OCI-LY1 (cell line): ENCODE measurements around the gene SLC15A5.

ENCODE experiments used
- H2AFZ ChIP-seq: fragments of 200-600 bp; sonication (generic), shearing (Covaris generic); 2 replicates; pipeline ENCODE4 v1.6.0; 2014; ENCODE audit warnings: antibody characterized with exemption, mild to moderate bottlenecking, low read length
- H3F3A ChIP-seq: fragments of 200-600 bp; sonication (generic), shearing (Covaris generic); 2 replicates; pipeline ENCODE4 v1.6.0; 2014; ENCODE audit warnings: mild to moderate bottlenecking, antibody characterized with exemption, low read length, moderate library complexity; ENCODE audit not compliant: insufficient read depth
- H3K27ac ChIP-seq: fragments of 200-600 bp; sonication (generic); 2 replicates; pipeline ENCODE4 v1.5.1; 2014; ENCODE audit warnings: low read length, mixed run types, mild to moderate bottlenecking, low read depth; ENCODE audit not compliant: poor library complexity, severe bottlenecking
- H3K27me3 ChIP-seq: fragments of 200-600 bp; sonication (generic); 2 replicates; pipeline ENCODE4 v1.6.0; 2014; ENCODE audit warnings: antibody characterized with exemption, mild to moderate bottlenecking, low read length, moderate library complexity; ENCODE audit not compliant: insufficient read depth
- H3K36me3 ChIP-seq: fragments of 200-600 bp; sonication (generic); 2 replicates; pipeline ENCODE4 v1.6.1; 2014; ENCODE audit warnings: mild to moderate bottlenecking, antibody characterized with exemption, low read length, moderate library complexity, mixed read lengths; ENCODE audit not compliant: insufficient read depth
- H3K4me1 ChIP-seq: fragments of 200-600 bp; sonication (generic); 2 replicates; pipeline ENCODE4 v1.5.1; 2014; ENCODE audit warnings: mild to moderate bottlenecking, low read length, moderate library complexity; ENCODE audit not compliant: insufficient read depth, severe bottlenecking
- H3K4me2 ChIP-seq: fragments of 200-600 bp; sonication (generic), shearing (Covaris generic); 2 replicates; pipeline ENCODE4 v1.6.1; 2014; ENCODE audit warnings: low read length
- H3K4me3 ChIP-seq: fragments of 200-600 bp; sonication (generic); 2 replicates; pipeline ENCODE4 v1.5.1; 2014; ENCODE audit warnings: low read length, low read depth, mild to moderate bottlenecking, mixed read lengths; ENCODE audit not compliant: poor library complexity, severe bottlenecking
- H3K79me2 ChIP-seq: fragments of 200-600 bp; shearing (Covaris generic); 2 replicates; pipeline ENCODE4 v1.6.1; 2016; ENCODE audit warnings: mixed run types, low read length, mixed read lengths; ENCODE audit not compliant: insufficient read depth
- H3K9ac ChIP-seq: fragments of 200-600 bp; sonication (generic), shearing (Covaris generic); 2 replicates; pipeline ENCODE4 v1.6.1; 2014; ENCODE audit warnings: mild to moderate bottlenecking, low read length, mixed read lengths
- H3K9me2 ChIP-seq: fragments of 200-600 bp; sonication (generic), shearing (Covaris generic); 2 replicates; pipeline ENCODE4 v1.6.1; 2014; ENCODE audit warnings: low read depth, mild to moderate bottlenecking, low read length, mixed read lengths
- H3K9me3 ChIP-seq: fragments of 200-600 bp; shearing (Covaris generic); 2 replicates; pipeline ENCODE4 v1.6.1; 2014; ENCODE audit warnings: low read length, mixed read lengths
- H4K20me1 ChIP-seq: fragments of 200-600 bp; sonication (generic), shearing (Covaris generic); 2 replicates; pipeline ENCODE4 v1.6.0; 2016; ENCODE audit warnings: mild to moderate bottlenecking, low read length; ENCODE audit not compliant: insufficient read depth
- CTCF ChIP-seq: fragments of 200-600 bp; sonication (generic), shearing (Covaris generic); IDR thresholded peaks from 2 replicates; pipeline ENCODE4 v1.5.1; 2017; ENCODE audit warnings: mild to moderate bottlenecking, antibody characterized with exemption, low read length, moderate library complexity, mixed read lengths
- EZH2 ChIP-seq: fragments of 200-600 bp; sonication (generic), shearing (Covaris generic); IDR thresholded peaks from 2 replicates; pipeline ENCODE4 v1.8.0; 2017; ENCODE audit warnings: borderline replicate concordance, mixed run types, mild to moderate bottlenecking, antibody characterized with exemption, low read length, moderate library complexity, mixed read lengths

The SLC15A5 gene

DNA sequence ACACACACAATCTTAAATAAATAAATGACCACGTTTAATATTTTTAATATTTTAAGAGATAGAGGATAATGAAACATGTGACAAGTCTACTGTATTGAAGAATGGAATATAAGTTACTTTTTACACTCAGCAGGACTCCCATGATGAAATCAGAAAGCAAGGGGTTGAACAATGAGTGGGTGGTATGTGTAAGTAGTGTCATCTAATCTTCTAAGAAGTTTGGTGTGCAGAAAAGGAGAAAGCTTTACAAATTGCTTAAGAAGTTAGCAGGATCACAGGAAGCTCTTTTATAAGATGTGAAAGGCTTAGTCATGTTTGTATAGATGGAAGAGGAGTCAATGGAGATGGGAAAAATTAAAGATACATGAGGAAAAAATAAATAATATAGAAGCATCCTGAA, 47.8 kb downstream of the SLC15A5 start:
- no peaks in the 10 kb centered on the region for H3K4me1 ChIP-seq
- H3K4me2 ChIP-seq: no peak overlapping the region
- H3K27me3 ChIP-seq: no peaks in the 10 kb centered on the region
- H3K9ac ChIP-seq: no peak overlapping the region
- TF ChIP-seq EZH2 (no peak), CTCF (no peak)
- no peak overlapping the region for H3K4me3 ChIP-seq
- no peaks in the 10 kb centered on the region for H3K9me2 ChIP-seq
- no peak overlapping the region for H3K27ac ChIP-seq
- no peaks in the 10 kb centered on the region for H4K20me1 ChIP-seq
- H3K9me3 ChIP-seq: no peaks in the 10 kb centered on the region
- H3F3A ChIP-seq: no peaks in the 10 kb centered on the region
- H3K36me3 ChIP-seq: no peaks in the 10 kb centered on the region
- H3K79me2 ChIP-seq: no peaks in the 10 kb centered on the region
- H2AFZ ChIP-seq: no peak overlapping the region

GRCh38 chr12:16228067-16228466, 49.4 kb downstream of the SLC15A5 start:
- Histone ChIP-seq H3K9ac (no peak overlapping the region), H3K4me2 (no peak overlapping the region), H4K20me1 (no peaks in the 10 kb centered on the region), H3F3A (no peaks in the 10 kb centered on the region), H3K27ac (no peak overlapping the region), H3K36me3 (no peaks in the 10 kb centered on the region), H3K4me1 (no peaks in the 10 kb centered on the region), H3K9me2 (no peaks in the 10 kb centered on the region), H3K9me3 (no peaks in the 10 kb centered on the region), H2AFZ (no peak overlapping the region), H3K27me3 (no peaks in the 10 kb centered on the region), H3K4me3 (no peak overlapping the region), H3K79me2 (no peaks in the 10 kb centered on the region)
- no peak for TF ChIP-seq EZH2

- H3K9me2 ChIP-seq: no peaks in the 10 kb centered on the region
- no peak overlapping the region for H3K27ac ChIP-seq
- H3K4me1 ChIP-seq: no peaks in the 10 kb centered on the region
- no peaks in the 10 kb centered on the region for H3K36me3 ChIP-seq
- H3K27me3 ChIP-seq: no peaks in the 10 kb centered on the region
- H3K4me2 ChIP-seq: no peak overlapping the region
- no peaks in the 10 kb centered on the region for H4K20me1 ChIP-seq
- no peaks in the 10 kb centered on the region for H3K9me3 ChIP-seq
- no peaks in the 10 kb centered on the region for H3K79me2 ChIP-seq
- no peaks in the 10 kb centered on the region for H3F3A ChIP-seq
- H2AFZ ChIP-seq: no peak overlapping the region
- no peak overlapping the region for H3K9ac ChIP-seq
- TF ChIP-seq CTCF (no peak), EZH2 (no peak)
- no peak overlapping the region for H3K4me3 ChIP-seq
Measured at GRCh38 chr12:16225692-16226091, 51.8 kb downstream of the SLC15A5 start.

DNA sequence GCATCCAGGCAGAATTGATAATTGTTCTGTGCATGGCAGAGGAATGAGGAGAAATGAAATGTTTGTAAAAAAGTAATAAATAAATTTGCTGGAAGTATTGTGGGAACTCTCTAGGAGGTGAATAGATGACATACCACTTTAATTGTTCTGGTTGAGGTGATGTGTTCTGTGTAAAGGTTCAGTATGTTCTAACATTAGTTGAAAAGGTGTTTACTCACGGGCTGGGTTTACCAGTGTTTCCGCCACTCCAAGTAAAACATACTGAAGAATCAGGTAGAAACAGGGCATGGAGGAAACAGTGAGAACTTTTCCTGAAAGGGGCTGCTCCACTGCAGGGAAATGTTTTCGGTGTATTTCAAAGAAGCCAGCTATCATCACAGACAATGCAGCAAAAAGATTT, 53.3 kb downstream of the SLC15A5 start:
- no peak overlapping the region for H3K27ac ChIP-seq
- no peaks in the 10 kb centered on the region for H3K9me2 ChIP-seq
- no peaks in the 10 kb centered on the region for H3F3A ChIP-seq
- no peaks in the 10 kb centered on the region for H3K79me2 ChIP-seq
- H3K27me3 ChIP-seq: no peaks in the 10 kb centered on the region
- H3K9ac ChIP-seq: no peak overlapping the region
- H3K4me3 ChIP-seq: no peak overlapping the region
- no peaks in the 10 kb centered on the region for H4K20me1 ChIP-seq
- no peak overlapping the region for H3K4me2 ChIP-seq
- no peaks in the 10 kb centered on the region for H3K36me3 ChIP-seq
- no peaks in the 10 kb centered on the region for H3K9me3 ChIP-seq
- H2AFZ ChIP-seq: no peak overlapping the region
- H3K4me1 ChIP-seq: no peaks in the 10 kb centered on the region
- TF ChIP-seq CTCF (no peak), EZH2 (no peak)
